GM12874 (cell line): Measurements from ENCODE around the gene TACO1.

Source experiments
- CTCF ChIP-seq: IDR thresholded peaks from 2 replicates; pipeline ENCODE4 v1.5.1; 2011; ENCODE audit warnings: low read depth, mild to moderate bottlenecking, control low read depth, low read length, moderate library complexity; ENCODE audit not compliant: insufficient read depth

The TACO1 gene

GRCh38 chr17:63641692-63642448, 41.2 kb downstream of the TACO1 start:
- TF ChIP-seq CTCF, result no peak

- TF ChIP-seq CTCF, result no peak
Observed at GRCh38 chr17:63644846-63645245, 44.2 kb downstream of the TACO1 start.

GRCh38 chr17:63645775-63646487, 45.2 kb downstream of the TACO1 start:
- no peak for TF ChIP-seq CTCF

GRCh38 chr17:63646488-63646806, 45.8 kb downstream of the TACO1 start:
- TF ChIP-seq CTCF, result no peak

GRCh38 chr17:63647065-63647725, 46.5 kb downstream of the TACO1 start:
- no peak for TF ChIP-seq CTCF

- TF ChIP-seq CTCF, result no peak
Observed at GRCh38 chr17:63647936-63648335, 47.2 kb downstream of the TACO1 start.

- TF ChIP-seq CTCF, result no peak
Observed at GRCh38 chr17:63649813-63650212, 49.1 kb downstream of the TACO1 start.
